K562 (cell line): ENCODE data around the gene DUOX2. TPM values are rescaled to one million over a fixed set of nuclear protein-coding genes. Genes with fewer than 3 reads are reported as not detected.

Experiments used
- ATAC-seq: fragments of 200-7000 bp; cut with Tn5 transposase; 3 replicates; pipeline ENCODE4 v1.9.1; 2020; ENCODE audit warnings: moderate library complexity
- BruUV-seq: library from RNA; stranded (reverse); fragments of 400-500 nt; replicated peaks from 2 replicates; lab custom pipeline; 2021; lab: Mats Ljungman, UMichigan
- CTCF ChIA-PET: fragments of 300-600 bp; formaldehyde crosslinking; extraction: SDS; loops from one replicate; lab custom pipeline; 2021; ENCODE audit warnings: low intra/inter-chr PET ratio; lab: Yijun Ruan, JAX
- POLR2A ChIA-PET: fragments of 300-600, 350-650 bp; sonication (Branson Sonifier 250); formaldehyde crosslinking; extraction: SDS; loops from one replicate; lab custom pipeline; 2021; ENCODE audit warnings: antibody characterized with exemption, inconsistent platforms; lab: Yijun Ruan, JAX
- DNase-seq, 4 experiments: peaks; one replicate each; pipeline versions ENCODE4 v3.0.0 to v3.0.0-alpha.2; 2011 to 2018; ENCODE audit warnings: low spot score in 3 of 4, mixed read lengths in 3 of 4; ENCODE audit errors: extremely low read depth in 1 of 4
- FAIRE-seq: peaks from 2 replicates; lab custom pipeline; 2011; peaks lifted over from hg19 to GRCh38; lab: Jason Lieb, UNC
- H2AFZ ChIP-seq: 2 replicates; pipeline ENCODE4 v1.6.0; 2011; ENCODE audit warnings: low read depth, low read length, control low read depth, inconsistent platforms
- H3K27ac ChIP-seq: fragments of 200-600 bp; 3 replicates; pipeline ENCODE4 v1.8.0; 2011; ENCODE audit warnings: low read depth, mild to moderate bottlenecking, control low read depth, inconsistent platforms, low read length, moderate library complexity, mixed read lengths; ENCODE audit errors: extremely low read depth
- H3K27me3 ChIP-seq, 2 experiments: fragments of 300-600 bp in 1 of 2; 2 replicates in 1 of 2; 3 replicates in 1 of 2; pipeline versions ENCODE4 v1.6.0 to v1.8.0; 2011; ENCODE audit warnings: inconsistent platforms in 2 of 2, low read length in 2 of 2, mild to moderate bottlenecking in 1 of 2, mixed read lengths in 1 of 2, moderate library complexity in 1 of 2; ENCODE audit not compliant: control insufficient read depth in 2 of 2, insufficient read depth in 2 of 2
- H3K36me3 ChIP-seq: fragments of 300-600 bp; 3 replicates; pipeline ENCODE4 v1.8.0; 2011; ENCODE audit warnings: mild to moderate bottlenecking, low read length, inconsistent platforms; ENCODE audit not compliant: control insufficient read depth, insufficient read depth
- H3K4me1 ChIP-seq, 2 experiments: fragments of 200-600 bp in 1 of 2; replicated peaks in 1 of 2; 2 replicates in 1 of 2; 3 replicates in 1 of 2; pipeline versions ENCODE4 v1.5.1 to v1.8.0; 2011; ENCODE audit warnings: inconsistent platforms in 2 of 2, low read length in 2 of 2, mild to moderate bottlenecking in 1 of 2, mixed read lengths in 1 of 2, moderate library complexity in 1 of 2; ENCODE audit not compliant: control insufficient read depth in 2 of 2, insufficient read depth in 2 of 2
- H3K4me2 ChIP-seq: 2 replicates; pipeline ENCODE4 v1.6.1; 2011; ENCODE audit warnings: low read length, control low read depth, inconsistent platforms, mixed read lengths; ENCODE audit not compliant: insufficient read depth
- H3K4me3 ChIP-seq: fragments of 200-600 bp; sonication (generic), shearing (Covaris generic); 2 replicates; pipeline ENCODE4 v1.5.1; 2016; ENCODE audit warnings: control low read depth, inconsistent platforms
- H3K79me2 ChIP-seq: fragments of 200-600 bp; 3 replicates; pipeline ENCODE4 v1.8.0; 2011; ENCODE audit warnings: low read length, inconsistent platforms; ENCODE audit not compliant: control insufficient read depth, insufficient read depth
- H3K9ac ChIP-seq, 2 experiments: 2 replicates each; pipeline versions ENCODE4 v1.6.0 to v1.6.1; 2011; ENCODE audit warnings: low read depth in 2 of 2, low read length in 2 of 2, control low read depth in 1 of 2, inconsistent platforms in 1 of 2, mild to moderate bottlenecking in 1 of 2, mixed read lengths in 1 of 2; ENCODE audit not compliant: insufficient read depth in 1 of 2
- H3K9me1 ChIP-seq: one replicate; pipeline ENCODE4 v1.6.0; 2011; ENCODE audit warnings: inconsistent platforms, mild to moderate bottlenecking, low read length, moderate library complexity; ENCODE audit not compliant: control insufficient read depth, insufficient read depth
- H3K9me3 ChIP-seq: replicated peaks from 2 replicates; pipeline ENCODE4 v1.5.1; 2011; ENCODE audit warnings: low read depth, low read length, inconsistent platforms; ENCODE audit not compliant: control insufficient read depth, insufficient read depth
- H4K20me1 ChIP-seq: replicated peaks from 2 replicates; pipeline ENCODE4 v1.6.1; 2011; ENCODE audit warnings: low read length, inconsistent platforms, mixed read lengths; ENCODE audit not compliant: control insufficient read depth, insufficient read depth
- ATF1 ChIP-seq, 2 experiments: fragments of 450-650 bp in 1 of 2; IDR thresholded peaks; 2 replicates each; pipeline ENCODE4 v1.6.1; 2016; ENCODE audit warnings: missing compliant biosample characterization in 1 of 2, missing genetic modification characterization in 1 of 2
- ESRRA ChIP-seq: fragments of 450-650 bp; IDR thresholded peaks from 2 replicates; pipeline ENCODE4 v1.6.1; 2014; ENCODE audit warnings: low read depth, mild to moderate bottlenecking, moderate library complexity, borderline replicate concordance
- ESRRB ChIP-seq: fragments of 250-450 bp; sonication (Bioruptor Pico); IDR thresholded peaks from 2 replicates; pipeline ENCODE4 v1.5.0; 2020; ENCODE audit warnings: mild to moderate bottlenecking, moderate library complexity, borderline replicate concordance
- FOXK2 ChIP-seq, 2 experiments: fragments of 450-650 bp; IDR thresholded peaks in 1 of 2; conservative IDR thresholded peaks in 1 of 2; 2 replicates each; pipeline ENCODE4 v1.6.1; 2016; ENCODE audit warnings: low read depth in 2 of 2, mild to moderate bottlenecking in 1 of 2
- FOXM1 ChIP-seq, 2 experiments: fragments of 450-650 bp in 1 of 2; sonication (generic) in 1 of 2; formaldehyde crosslinking in 1 of 2; IDR thresholded peaks; 2 replicates each; pipeline versions ENCODE4 v1.6.1 to v1.9.0; 2017 to 2022; ENCODE audit warnings: low read depth in 2 of 2, mild to moderate bottlenecking in 2 of 2, missing genetic modification reagents in 1 of 2, moderate library complexity in 1 of 2
- HDGF ChIP-seq: fragments of 450-650 bp; IDR thresholded peaks from 2 replicates; pipeline ENCODE4 v1.6.1; 2016
- HNRNPL ChIP-seq: fragments of 200-400 bp; formaldehyde crosslinking; IDR thresholded peaks from 2 replicates; pipeline ENCODE4 v1.6.1; 2017; ENCODE audit warnings: low read depth, mild to moderate bottlenecking, low read length
- HSF4 ChIP-seq: fragments of 250-450 bp; sonication (Bioruptor Pico); IDR thresholded peaks from 2 replicates; pipeline ENCODE4 v2.1.2; 2022; ENCODE audit warnings: mild to moderate bottlenecking, moderate library complexity, borderline replicate concordance
- KLF16 ChIP-seq: IDR thresholded peaks from 2 replicates; pipeline ENCODE4 v1.6.1; 2016; ENCODE audit warnings: antibody characterized with exemption
- MCM5 ChIP-seq: fragments of 450-650 bp; IDR thresholded peaks from 2 replicates; pipeline ENCODE4 v1.6.1; 2016; ENCODE audit warnings: low read depth
- MIER1 ChIP-seq: fragments of 450-650 bp; IDR thresholded peaks from 2 replicates; pipeline ENCODE4 v1.6.1; 2016; ENCODE audit warnings: antibody characterized with exemption, mild to moderate bottlenecking, low read depth
- NR3C1 ChIP-seq: sonication (generic); formaldehyde crosslinking; IDR thresholded peaks from 2 replicates; pipeline ENCODE4 v1.8.1; 2022; ENCODE audit warnings: missing genetic modification reagents
- TRIM25 ChIP-seq: fragments of 450-650 bp; IDR thresholded peaks from 2 replicates; pipeline ENCODE4 v1.7.0; 2016; ENCODE audit warnings: borderline replicate concordance
- ZFP1 ChIP-seq: fragments of 450-650 bp; formaldehyde crosslinking; IDR thresholded peaks from 2 replicates; pipeline ENCODE4 v1.4.0; 2020; ENCODE audit warnings: mild to moderate bottlenecking, mixed read lengths
- WGBS: fragments of 100-300 bp; shearing (Covaris generic); methylation state at CpG from one replicate; pipeline ENCODE4 v1.1.6; 2016; ENCODE audit warnings: low coverage, mixed read lengths; ENCODE audit not compliant: insufficient coverage; ENCODE audit errors: missing lambda C conversion rate; 5-methylcytosine and 5-hydroxymethylcytosine counted together
- in situ Hi-C: fragments of 300-500 bp; cut with MboI; formaldehyde crosslinking; loops from 4 replicates; pipeline ENCODE4 v1.15.0; 2018; ENCODE audit warnings: inconsistent platforms, mixed read lengths
- intact Hi-C: fragments of 100-400 bp; cut with micrococcal nuclease; formaldehyde crosslinking; loops from 2 replicates; pipeline ENCODE4 v1.14.2; 2022
- polyA plus RNA-seq, 8 experiments: library from polyadenylated mRNA; depleted of rRNA in 4 of 8; stranded (reverse) in 5 of 8; unstranded in 3 of 8; fragments of >200 nt; fragmentation: Nextera tagmentation in 2 of 8; fragmentation: Illumina TruSeq in 1 of 8; extraction: Ambion mirVana in 2 of 8; extraction: Trizol in 1 of 8; gene quantifications; 2 replicates each; pipeline versions ENCODE4 v1.2.1 to v1.2.3, GENCODE V29; 2011 to 2014; ENCODE audit warnings: inconsistent platforms in 1 of 8, missing spikeins in 1 of 8
- total RNA-seq, 7 experiments: library from RNA; depleted of rRNA in 6 of 7; stranded (reverse); fragments of >200 nt in 6 of 7; fragmentation: Illumina TruSeq in 2 of 7; extraction: Trizol in 2 of 7; gene quantifications; 2 replicates each; pipeline versions ENCODE4 v1.2.1 to v1.2.3, GENCODE V29; 2011 to 2021; ENCODE audit warnings: low replicate concordance in 1 of 7
- TF ChIP-seq, protein P1 (sequence below): fragments of 250-450 bp; sonication (Bioruptor Pico); IDR thresholded peaks from 2 replicates; pipeline ENCODE4 v1.5.0; 2020; ENCODE audit warnings: mild to moderate bottlenecking
- TF ChIP-seq, protein P2 (sequence below): fragments of 250-450 bp; sonication (Bioruptor Pico); IDR thresholded peaks from 2 replicates; pipeline ENCODE4 v1.4.0; 2020; ENCODE audit warnings: mild to moderate bottlenecking

DUOX2 gene
- total and polyA plus RNA-seq, 9 of the 15 experiments (the other 6 are each of a cell fraction or from before 2014, with no cell fraction given) = 0.01 to 0.03 (median 0.02) TPM; not detected in 6

DNA sequence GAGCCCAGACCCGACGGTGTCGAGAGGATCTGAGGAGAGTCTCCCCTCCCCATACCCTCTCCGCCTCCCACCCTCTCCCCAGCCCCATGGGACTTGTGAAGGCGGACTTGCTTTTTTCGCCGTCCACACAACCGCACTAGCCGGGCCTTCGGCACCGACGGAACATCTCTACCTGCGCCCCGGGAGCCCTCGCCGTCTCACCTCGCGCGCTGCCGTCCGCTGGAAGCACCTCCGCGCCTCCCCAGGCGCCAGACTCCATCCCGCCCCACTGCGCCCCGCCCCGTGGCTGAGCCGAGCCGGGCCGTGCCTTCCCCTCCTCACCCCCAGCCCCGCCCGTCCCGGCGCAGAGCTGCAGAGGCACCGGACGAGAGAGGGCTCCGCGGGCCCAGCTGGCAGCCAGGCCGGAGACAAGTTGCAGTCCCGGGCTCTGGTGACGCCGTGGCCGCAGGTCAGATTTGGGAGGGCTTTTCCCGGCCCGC lies 15.7 kb upstream of the DUOX2 start, which contains the start of the genes DUOX1 and DUOXA1 (continued):
- TF ChIP-seq, protein P1, sequence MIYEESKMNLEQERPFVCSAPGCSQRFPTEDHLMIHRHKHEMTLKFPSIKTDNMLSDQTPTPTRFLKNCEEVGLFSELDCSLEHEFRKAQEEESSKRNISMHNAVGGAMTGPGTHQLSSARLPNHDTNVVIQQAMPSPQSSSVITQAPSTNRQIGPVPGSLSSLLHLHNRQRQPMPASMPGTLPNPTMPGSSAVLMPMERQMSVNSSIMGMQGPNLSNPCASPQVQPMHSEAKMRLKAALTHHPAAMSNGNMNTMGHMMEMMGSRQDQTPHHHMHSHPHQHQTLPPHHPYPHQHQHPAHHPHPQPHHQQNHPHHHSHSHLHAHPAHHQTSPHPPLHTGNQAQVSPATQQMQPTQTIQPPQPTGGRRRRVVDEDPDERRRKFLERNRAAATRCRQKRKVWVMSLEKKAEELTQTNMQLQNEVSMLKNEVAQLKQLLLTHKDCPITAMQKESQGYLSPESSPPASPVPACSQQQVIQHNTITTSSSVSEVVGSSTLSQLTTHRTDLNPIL = no peak
- no peak for TF ChIP-seq HDGF
- TF ChIP-seq NR3C1 (CRISPR knock-in tag) = no peak
- TF ChIP-seq TRIM25 = no peak
- TF ChIP-seq MIER1 = no peak

- Histone ChIP-seq H3K36me3 (no peaks in the 10 kb centered on the region), H4K20me1 (no peaks in the 10 kb centered on the region), H3K9me1 (no peaks in the 10 kb centered on the region), H3K27me3 (peaks cover 24 to 44% of the 10 kb centered on the region in 2 experiments), H3K9me3 (no peaks in the 10 kb centered on the region), H2AFZ (no peak overlapping the region), H3K27ac (no peak overlapping the region), H3K79me2 (no peaks in the 10 kb centered on the region), H3K4me3 (no peak overlapping the region), H3K4me1 (peaks cover 0 to 14% of the 10 kb centered on the region in 2 experiments; a peak in 2 of 5 replicates), H3K9ac (peak overlapping the region in 1 of 2 experiments; percentile 16; a peak in 1 of 4 replicates), H3K4me2 (no peak overlapping the region)
- FAIRE-seq (no peak), ATAC-seq (no peak), DNase-seq (no peak)
- TF ChIP-seq FOXM1 (IDR thresholded peaks at IDR 0.05; ENCODE audit: low read depth) = no peak
- TF ChIP-seq FOXM1 (CRISPR knock-in tag; IDR thresholded peaks at IDR 0.05; ENCODE audit: low read depth) = no peak
- TF ChIP-seq KLF16 = no peak
- TF ChIP-seq FOXK2 (conservative IDR thresholded peaks at IDR 0.05 in 1 of 2, IDR thresholded peaks at IDR 0.05 in 1 of 2; ENCODE audit: low read depth in 2 of 2) = no peak
- TF ChIP-seq MCM5 = no peak
- TF ChIP-seq, protein P2, sequence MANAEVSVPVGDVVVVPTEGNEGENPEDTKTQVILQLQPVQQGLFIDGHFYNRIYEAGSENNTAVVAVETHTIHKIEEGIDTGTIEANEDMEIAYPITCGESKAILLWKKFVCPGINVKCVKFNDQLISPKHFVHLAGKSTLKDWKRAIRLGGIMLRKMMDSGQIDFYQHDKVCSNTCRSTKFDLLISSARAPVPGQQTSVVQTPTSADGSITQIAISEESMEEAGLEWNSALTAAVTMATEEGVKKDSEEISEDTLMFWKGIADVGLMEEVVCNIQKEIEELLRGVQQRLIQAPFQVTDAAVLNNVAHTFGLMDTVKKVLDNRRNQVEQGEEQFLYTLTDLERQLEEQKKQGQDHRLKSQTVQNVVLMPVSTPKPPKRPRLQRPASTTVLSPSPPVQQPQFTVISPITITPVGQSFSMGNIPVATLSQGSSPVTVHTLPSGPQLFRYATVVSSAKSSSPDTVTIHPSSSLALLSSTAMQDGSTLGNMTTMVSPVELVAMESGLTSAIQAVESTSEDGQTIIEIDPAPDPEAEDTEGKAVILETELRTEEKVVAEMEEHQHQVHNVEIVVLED (CRISPR knock-in tag) = no peak
- TF ChIP-seq ZFP1 (CRISPR knock-in tag) = no peak
- no peak for TF ChIP-seq ATF1 (CRISPR knock-in tag; IDR thresholded peaks at IDR 0.05)
- no peak for TF ChIP-seq ATF1 (tag; IDR thresholded peaks at IDR 0.05)
- no peak for TF ChIP-seq ESRRA
- no peak for TF ChIP-seq ESRRB (CRISPR knock-in tag)
- no peak for TF ChIP-seq HNRNPL
- no peak for TF ChIP-seq HSF4 (CRISPR knock-in tag)
- POLR2A ChIA-PET = no interaction called here
- intact Hi-C loops (no loop called here), in situ Hi-C loops (no loop called here)
- CTCF ChIA-PET = no interaction called here
- BruUV-seq = no TSS peak
- WGBS = 9% methylated on average over 31 of the region's 47 CpGs
Measured at GRCh38 chr15:45128971-45129639, 15.1 kb upstream of the DUOX2 start.
